NCI-H526 treated with DMSO at 0.1 percent for 48 hours (cell line): ENCODE measurements around the gene SMIM28.

Experiments
- DNase-seq: peaks from one replicate; lab custom pipeline; 2025; lab: John Stamatoyannopoulos, UW

Gene SMIM28

GRCh38 chr6:138430361-138431145, 52.8 kb downstream of the SMIM28 start:
- DNase-seq = no peak

GRCh38 chr6:138431256-138432062, 53.8 kb downstream of the SMIM28 start:
- no peak for DNase-seq

- DNase-seq = no peak
These were observed 54.3 kb downstream of the SMIM28 start for GRCh38 chr6:138432063-138432356.
